Measurements from ENCODE around the gene PCSK9. TPM values are rescaled to one million over a fixed set of nuclear protein-coding genes. Genes with fewer than 3 reads are reported as not detected.

The PCSK9 gene
- 1 to 10 TPM; 1.7 to 2.4 (median 2.4) TPM for polyA plus RNA-seq (ENCODE audit: insufficient read length in 3 of 3)
- long read RNA-seq, donor 1, result 0 reads
- long read RNA-seq, donor 2, partial matches to known transcripts, result 0 of 1 reads
- long read RNA-seq, donor 2, other reads (novel, unspliced or antisense), result 0 of 1 reads
- long read RNA-seq, donor 3, partial matches to known transcripts, result 0 of 1 reads
- long read RNA-seq, donor 3, other reads (novel, unspliced or antisense), result 0 of 1 reads
- long read RNA-seq, donor 4, result 0 reads
- long read RNA-seq, donor 5, result 0 reads
- long read RNA-seq, donor 6, partial matches to known transcripts, result 0 of 1 reads
- long read RNA-seq, donor 6, other reads (novel, unspliced or antisense), result 0 of 1 reads
- long read RNA-seq, donor 7, result 0 reads
- long read RNA-seq, donor 8, result 0 reads
- long read RNA-seq, donor 9, result 0 reads
- long read RNA-seq, donor 10, result 0 reads
- long read RNA-seq, donor 11, result 0 reads
- long read RNA-seq, donor 12, result 0 reads
- long read RNA-seq, donor 13, result 0 reads
- long read RNA-seq, donor 14, result 0 reads
- long read RNA-seq, donor 15, result 0 reads
- long read RNA-seq, donor 16, result 0 reads

DNA sequence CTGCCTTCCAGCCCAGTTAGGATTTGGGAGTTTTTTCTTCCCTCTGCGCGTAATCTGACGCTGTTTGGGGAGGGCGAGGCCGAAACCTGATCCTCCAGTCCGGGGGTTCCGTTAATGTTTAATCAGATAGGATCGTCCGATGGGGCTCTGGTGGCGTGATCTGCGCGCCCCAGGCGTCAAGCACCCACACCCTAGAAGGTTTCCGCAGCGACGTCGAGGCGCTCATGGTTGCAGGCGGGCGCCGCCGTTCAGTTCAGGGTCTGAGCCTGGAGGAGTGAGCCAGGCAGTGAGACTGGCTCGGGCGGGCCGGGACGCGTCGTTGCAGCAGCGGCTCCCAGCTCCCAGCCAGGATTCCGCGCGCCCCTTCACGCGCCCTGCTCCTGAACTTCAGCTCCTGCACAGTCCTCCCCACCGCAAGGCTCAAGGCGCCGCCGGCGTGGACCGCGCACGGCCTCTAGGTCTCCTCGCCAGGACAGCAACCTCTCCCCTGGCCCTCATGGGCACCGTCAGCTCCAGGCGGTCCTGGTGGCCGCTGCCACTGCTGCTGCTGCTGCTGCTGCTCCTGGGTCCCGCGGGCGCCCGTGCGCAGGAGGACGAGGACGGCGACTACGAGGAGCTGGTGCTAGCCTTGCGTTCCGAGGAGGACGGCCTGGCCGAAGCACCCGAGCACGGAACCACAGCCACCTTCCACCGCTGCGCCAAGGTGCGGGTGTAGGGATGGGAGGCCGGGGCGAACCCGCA lies at the start of gene PCSK9:
PCSK9 (plus strand) TSS at position 207 of the 741 bp plus-strand sequence; CDS start at position 497, 290 bp downstream.
- peak; percentile 59 for DNase-seq

DNA sequence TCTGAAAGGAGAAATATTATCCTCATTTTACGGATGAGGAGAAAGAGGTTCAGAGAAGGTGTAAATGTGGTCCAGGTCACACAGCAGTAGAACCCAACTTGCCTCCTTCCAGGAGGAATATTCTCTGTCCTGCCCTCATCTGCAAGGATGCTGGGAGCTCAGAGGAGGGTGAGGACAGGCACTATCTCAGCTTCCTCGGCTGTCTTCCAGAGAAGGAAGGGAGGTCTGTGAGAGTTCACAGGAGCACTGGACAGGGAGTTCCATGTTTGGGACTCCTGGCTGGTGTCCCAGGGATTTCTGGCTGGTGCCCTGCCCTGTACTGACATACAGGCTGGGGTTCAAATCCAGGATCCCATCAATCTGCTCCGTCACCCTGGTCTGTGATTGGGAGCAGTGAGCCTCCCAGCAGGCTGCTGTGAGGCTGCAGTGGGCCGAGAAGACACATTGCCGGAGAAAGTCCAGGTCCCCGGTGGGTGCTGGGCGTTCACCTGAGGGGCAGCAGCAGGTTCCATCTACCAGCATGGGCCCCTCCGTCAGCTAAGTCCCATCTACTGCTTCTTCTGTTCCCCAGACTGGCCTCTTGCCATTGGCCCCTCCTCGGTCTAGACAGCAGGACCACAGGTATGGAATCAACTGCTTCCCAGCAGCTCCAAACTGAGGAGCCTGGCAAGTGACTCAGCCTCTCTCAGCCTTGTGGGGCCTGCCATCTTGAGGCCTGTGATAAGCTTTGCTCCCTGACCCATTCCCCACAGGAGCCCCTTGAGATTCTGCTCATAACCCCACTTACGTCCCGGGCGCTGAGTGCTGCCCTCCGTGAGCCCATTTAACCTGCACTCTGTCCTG lies 49.2 kb upstream of the PCSK9 start:
- no peak for DNase-seq

DNA sequence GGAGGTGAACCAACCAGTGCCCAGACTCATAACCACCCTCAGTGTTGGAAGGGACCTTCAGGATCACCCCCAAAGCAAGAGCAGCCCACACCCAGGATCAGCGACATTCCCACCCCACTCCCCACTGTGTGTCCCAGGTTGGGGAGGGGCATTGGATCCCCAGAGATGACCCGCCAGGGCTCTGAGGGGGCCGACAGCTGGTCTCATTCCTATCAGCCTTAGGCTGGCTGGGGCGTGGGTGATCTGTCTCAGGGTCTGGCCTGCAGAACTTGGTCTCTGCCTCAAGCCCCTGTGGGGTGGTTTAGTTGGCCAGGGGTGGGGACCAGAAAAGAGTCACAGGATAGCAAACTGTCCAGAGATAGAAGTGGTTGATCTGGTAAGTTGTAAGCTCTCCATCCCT lies 48.4 kb upstream of the PCSK9 start:
- DNase-seq, result no peak

DNA sequence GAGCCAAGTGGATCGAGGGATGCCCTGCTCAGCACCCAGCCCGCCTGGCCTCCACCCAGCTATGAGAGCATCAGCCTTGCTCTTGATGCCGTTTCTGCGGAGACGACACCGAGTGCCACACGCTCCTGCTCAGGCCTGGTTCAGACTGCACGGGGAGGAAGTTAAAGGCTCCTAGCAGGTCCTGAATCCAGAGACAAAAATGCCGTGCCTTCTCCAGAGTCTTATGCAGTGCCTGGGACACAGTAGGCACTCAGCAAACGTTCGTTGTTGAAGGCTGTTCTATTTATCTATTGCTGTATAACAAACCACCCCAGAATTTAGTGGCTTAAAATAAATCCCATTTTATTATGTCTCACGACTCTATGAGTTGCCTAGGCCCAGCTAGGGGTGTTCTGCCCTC lies 47.4 kb upstream of the PCSK9 start:
- no peak for DNase-seq

DNA sequence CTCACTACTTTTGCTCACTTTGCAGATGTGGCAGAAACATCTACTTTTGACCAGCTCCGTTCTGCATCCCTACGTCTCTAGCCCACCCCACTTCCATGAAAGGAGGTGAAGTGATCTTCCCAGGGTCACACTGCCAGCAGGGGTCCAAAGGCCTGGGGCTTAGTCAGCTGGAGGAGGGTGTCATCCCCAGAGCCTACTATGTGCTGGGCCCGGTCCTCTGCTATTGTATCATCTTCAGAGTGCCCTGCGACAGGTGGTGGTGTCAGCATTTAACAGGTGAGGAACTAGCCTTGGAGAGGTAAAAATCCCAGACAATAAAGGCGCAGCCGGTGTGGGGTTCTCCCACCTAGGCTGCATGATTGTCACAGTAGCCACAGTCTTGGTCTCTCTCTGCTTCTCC lies 46.2 kb upstream of the PCSK9 start:
- DNase-seq, result no peak

DNA sequence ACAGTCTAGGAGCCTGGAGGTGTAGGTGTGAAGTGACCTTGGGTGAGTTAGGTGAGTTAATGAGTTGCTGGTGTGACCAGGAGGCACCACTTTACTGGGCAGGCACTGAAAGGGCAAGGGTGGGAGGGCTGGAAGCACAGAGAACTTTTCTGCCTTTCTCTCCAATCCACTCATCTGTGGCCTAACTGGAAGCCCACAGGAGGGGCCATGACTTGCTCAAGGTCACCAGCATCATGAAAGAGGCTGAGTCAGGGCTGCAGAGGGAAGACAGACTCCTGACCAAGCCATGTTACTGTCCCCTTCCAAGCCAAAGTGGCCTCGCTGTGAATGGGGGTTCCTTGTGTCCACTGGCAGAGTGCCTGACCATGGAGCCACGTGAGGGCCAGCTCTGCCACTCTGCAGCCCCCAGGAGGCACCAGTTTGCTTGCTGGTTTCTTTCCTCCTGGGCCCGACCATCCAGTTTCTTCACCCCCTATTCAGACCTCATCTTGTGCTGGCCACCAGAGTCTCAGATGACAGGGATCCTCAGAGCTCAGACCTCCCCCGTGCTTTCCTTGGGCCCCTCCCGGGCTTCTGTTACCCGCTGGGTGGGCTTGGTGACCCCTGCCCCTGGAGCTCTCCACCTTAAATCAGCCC lies 44.9 kb upstream of the PCSK9 start:
- DNase-seq, result no peak

DNA sequence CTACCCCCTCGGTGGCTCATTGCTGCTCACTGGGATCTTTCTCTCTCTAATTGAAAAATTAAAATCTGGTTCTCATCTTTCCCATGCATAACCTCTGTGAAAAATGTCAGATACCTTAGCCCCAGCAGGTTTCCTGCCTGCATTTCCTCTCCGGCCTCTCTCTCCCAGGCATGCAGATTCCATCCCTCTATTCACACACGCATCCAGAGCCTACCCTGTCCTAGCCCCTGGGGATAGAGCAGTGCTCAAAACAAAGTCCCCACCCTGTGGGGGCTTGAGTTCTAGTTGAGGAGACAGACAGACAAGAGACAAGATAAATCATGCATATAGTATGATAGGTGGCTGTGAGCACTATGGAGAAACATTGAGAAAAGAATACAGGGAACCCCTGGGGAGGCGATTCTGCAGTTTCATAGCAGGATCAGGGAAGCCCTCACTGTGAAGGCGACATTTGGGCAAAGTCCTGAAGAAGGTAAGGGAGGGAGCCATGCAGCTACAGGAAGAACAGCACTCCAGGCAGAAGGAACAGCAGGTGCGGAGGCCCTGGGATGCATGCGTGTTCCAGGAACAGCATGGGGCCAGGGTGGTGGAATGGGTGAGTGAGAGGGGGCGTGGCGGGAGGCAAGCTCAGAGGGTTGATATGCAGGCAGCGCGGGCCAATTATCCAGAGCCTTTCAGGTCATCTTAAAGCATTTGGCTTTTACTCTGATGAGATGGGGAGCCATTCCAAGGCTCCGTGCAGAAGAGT lies 44.2 kb upstream of the PCSK9 start:
- DNase-seq, result no peak

DNA sequence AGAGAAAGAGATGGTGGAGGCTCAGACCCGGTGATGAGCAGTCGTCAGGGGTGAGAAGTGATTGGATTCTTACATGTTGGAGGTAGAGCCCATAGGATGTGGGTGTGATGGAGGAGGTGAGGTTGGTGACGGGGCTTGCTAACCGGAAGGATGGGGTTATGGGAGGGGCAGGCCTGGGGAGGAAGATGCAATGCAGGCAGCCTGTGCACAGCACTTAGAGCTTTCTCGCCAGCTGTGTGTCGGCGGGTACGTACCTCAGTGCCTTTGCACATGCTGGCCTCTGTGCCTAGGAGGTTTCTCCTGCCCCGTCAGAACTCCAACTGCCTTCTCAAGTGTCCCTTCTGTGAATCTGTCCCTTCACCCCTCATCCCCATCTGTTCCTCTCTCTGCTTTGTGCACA lies 43.5 kb upstream of the PCSK9 start:
- DNase-seq, result no peak

DNA sequence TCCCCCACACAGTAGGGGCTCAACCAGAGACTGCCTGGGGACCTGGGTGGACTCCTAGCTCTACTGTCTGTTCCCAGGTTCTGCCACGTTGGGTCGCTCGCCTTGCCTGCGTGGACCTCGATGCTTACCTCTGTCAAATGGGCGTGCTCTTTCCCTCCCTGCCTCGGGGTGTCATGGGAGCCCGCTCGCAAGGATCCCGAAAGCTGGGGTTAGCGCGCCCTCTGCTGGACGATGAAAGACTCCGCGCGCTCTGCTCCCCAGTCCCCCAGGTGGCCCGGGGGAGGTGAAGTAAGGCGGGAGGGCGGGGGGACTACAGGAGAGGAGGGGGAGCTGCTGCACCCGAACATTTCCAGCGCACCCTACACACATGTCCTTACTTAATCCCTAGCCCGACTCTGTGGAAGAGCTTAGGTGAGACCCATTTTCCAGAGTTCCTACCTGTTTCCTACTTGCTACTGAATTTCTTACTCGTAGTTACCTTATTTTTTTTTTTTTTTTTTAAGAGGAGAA lies 42.9 kb upstream of the PCSK9 start:
- DNase-seq, result peak; percentile 64

DNA sequence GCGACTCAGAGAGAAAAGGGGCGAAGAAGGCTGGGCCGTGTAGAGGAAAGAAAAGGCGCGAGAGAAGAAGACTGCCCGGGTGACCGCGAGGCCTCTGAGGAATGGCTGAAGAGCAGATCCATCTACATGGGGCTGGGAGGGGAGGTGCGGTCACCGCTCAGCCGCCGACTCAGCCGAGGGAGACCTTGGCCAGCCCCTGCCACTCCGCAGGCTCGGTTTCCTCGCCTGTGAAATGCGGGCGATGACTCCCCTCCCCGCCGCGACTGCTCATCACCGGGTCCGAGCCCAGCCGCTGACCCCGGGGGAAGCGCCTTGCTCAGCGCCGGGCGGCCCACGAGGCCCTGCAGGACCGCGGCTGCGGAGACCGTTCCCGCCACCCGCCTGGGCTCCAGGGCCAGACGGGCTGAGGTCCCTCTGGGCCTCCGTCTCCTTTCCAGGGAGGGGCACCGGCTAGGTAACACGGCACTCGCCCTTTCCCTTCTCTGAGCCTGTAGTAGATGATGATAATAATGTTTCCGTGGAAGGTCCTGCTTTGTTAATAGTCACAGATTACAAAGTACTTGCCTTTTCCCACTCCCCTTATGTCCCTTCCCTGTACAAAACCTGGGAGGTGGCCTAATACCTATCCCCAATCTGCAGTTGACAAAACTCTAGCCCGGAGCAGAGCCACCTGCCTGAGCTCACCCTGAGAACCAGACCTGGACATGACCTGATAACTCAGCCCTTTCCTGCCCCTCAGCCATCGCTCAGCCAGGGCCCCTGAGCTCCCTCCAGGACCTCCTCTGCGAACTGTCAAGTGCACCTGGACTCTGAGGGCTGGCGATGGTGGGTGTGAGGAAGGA lies 42.3 kb upstream of the PCSK9 start:
- DNase-seq, result no peak

DNA sequence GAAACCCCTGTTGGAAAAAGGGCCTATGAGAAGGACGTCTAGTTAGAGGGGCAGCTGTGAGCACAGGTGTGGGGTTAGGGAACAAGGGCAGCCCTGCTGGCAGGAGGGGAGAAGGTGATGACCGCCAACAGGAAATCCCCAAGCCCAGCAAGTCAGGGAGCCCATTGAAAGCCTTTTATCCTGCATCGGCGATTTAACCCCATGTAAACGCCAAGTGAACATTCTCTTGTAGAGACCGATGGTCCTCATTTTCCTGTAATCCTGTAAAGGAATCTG lies 41.7 kb upstream of the PCSK9 start:
- DNase-seq, result no peak

DNA sequence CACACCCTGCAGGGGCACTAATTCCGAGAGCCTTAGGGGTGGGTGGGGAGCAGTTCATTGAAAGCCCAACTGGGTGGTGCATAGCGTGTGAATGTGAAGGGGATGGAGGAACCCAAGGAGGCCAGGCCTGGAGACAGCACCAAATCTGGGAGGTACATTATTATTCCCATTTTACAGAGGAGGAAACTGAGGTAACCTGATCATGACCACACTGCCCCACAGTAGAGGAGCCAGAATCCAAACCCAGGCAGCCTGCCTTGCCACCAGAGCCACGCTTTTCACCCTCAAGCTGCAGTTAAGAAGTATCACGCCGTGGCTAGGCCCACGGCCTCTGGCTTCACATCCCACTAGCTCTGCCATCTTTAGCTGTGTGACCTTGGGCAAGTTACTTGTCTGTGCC lies 41.2 kb upstream of the PCSK9 start:
- no peak for DNase-seq

DNA sequence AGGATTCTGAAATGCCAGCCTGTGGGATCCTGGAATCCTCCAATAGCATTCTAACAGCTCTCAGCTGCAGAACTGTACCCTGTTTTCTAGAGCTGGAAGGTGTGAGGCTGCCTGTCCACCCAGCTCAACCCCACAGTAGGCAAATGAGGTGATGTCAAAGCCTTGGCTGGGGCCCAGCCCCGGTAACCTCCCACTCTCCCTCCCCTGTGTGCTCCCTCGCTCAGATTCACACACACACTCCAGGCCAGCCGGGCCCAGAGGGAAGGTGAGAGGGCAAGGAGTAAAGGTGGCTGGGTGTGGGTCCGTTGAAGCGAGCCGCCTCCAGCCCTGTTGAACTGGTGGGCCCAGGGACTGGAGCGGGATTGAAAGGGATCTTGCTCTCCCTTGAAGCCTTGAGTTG lies 40.7 kb upstream of the PCSK9 start, which contains the start of gene BSND:
BSND (plus strand) TSS at position 257 of the 400 bp plus-strand sequence. CDS start 254 bp downstream, outside the sequence.
- DNase-seq, result no peak

DNA sequence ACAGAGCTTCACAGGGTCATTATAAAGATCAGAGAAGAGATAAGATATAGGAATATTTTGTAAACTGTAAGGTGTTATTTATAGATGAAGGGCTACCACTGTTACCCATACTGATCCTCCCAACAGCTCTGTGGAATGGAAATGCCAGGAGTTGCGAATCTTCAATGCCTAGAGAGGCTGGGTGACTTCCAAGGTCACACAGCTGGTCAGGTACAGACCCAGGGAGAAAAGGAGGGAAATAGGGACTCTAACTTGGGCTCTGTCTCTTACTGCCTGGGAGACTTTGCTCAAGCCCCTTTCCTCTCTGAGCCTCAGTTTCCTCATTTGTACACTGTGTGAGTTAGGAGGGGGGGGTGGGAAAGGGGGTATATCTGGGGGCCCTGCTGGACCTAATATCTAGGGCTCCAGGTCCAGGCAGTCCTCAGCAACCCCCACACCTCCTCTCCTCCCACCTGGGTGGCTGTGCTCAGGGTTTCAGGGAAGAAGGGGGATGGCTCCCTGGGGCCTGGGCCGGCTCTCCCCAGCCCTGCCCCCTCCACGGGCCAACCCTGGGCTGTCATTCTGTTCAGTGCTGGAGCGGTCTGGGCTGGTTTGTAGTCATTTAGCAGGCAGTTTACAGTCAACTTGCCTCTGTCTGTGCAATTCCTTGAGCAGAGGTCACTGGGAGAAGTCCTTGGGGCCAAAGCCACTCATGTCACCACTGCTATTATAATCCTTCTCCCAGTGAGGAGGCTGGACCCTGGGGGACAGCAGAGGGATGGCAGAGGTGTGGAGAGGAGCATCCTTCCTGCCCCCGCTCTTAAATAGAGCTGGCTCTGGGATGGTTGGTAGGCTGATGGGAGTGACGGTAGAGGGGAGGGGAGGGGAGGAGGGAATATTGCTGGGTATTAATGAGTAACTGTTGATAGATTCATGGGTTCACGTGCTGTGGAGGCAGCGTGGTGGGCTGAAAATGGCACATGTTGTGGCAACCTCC lies 39.0 kb upstream of the PCSK9 start:
- no peak for DNase-seq

DNA sequence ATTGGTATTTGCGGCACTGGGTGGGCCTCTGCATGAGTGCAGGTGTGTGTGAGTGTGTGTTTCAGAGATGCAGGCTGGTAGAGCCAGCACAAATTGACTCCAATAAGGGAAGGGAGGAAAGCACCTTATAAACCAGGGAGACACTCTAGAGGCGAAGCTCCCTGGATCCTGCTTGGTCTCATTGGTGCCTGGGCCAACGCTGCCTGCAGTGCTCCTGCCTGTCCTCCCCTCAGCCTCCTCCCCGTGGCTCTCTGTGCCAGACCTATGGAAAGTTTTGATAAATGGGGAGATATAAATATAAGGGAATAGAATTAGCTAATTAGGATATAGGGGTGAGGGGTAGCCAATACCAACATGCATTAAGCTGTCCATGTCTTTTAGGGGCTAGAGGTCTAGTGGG lies 38.0 kb upstream of the PCSK9 start:
- no peak for DNase-seq

DNA sequence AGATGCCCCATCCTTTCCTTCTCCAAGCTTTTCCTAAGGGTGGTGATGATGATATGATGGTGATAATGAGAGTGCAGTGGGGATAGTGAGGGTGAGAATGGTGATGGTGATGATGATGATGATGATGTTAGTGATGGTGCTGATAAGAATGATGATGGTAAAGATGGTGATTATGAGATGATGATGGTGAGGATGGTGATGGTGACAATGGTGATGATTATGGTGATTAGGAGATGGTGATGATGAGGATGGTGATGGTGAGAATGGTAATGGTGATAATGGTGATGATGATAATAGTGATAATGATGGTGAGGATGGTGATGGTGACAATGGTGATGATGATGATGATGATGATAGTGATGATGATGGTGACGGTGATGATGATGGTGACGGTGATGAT lies 36.7 kb upstream of the PCSK9 start:
- no peak for DNase-seq

DNA sequence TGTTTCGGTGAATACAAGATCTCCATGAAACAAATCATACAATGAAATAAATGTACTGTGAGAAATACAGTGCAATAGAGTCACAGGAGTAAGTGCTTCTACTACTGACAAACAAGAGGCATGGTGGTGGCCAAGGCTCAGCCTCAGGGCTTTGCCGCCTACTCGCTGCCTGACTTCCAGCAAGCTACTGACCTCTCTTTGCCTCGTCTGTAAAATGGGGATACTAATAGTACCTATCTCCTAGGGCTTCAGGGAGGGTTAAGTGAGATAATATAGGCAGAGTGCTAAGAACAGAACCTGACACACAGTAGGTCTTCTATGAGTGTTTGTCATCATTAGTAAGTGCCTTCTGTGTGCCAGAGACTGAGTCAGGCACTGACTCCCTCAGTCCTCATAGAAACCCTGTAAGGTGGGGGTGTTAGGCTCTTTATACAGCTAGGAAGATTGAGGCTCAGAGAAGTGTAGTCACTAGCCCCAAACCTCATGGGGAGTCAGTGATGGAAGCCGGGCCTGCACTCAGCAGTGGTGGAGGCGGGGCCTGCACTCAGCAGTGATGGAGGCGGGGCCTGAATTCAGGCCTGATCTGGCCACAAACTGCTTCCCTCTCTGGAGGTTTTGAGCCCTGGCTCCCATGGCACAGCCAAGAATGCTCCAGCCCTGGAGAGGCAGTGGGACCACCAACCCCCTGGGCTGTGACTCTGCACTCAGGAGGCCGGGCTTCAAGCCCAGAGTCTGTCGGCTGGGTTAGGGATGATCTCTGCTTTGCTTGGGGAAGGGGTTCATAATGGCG lies 33.8 kb upstream of the PCSK9 start:
- no peak for DNase-seq

DNA sequence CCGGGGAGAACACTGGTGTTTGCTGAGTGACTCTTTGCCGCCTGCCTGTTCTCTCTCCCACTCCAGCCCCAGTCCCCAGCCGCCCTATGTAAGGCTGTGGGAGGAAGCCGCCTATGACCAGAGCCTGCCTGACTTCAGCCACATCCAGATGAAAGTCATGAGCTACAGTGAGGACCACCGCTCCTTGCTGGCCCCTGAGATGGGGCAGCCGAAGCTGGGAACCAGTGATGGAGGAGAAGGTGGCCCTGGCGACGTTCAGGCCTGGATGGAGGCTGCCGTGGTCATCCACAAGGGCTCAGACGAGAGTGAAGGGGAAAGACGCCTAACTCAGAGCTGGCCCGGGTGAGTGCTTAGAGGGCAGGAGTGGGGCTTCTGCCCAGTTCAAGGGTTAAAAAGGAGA lies 32.4 kb upstream of the PCSK9 start:
- no peak for DNase-seq
